Right lobe of liver (tissue), 4 donors: ENCODE measurements around the gene RPRD1A.

Source experiments
- CTCF ChIP-seq, 4 donors: fragments of 200-600 bp in 3 of 4; fragments of 450-650 bp in 1 of 4; IDR thresholded peaks; one replicate each; pipeline versions ENCODE4 v1.5.1 to v1.8.0; 2016 to 2022; ENCODE audit warnings: antibody characterized with exemption in 4 of 4, mild to moderate bottlenecking in 2 of 4
- POLR2A ChIP-seq: fragments of 450-650 bp; IDR thresholded peaks from one replicate; pipeline ENCODE4 v1.6.1; 2017; ENCODE audit warnings: antibody characterized with exemption, mild to moderate bottlenecking
- donor health status: DM: no; HTN: no; CAD: no.
- donor health status: DM: no; HTN: no; CAD: no.
- donor health status: DM: no; HTN: yes; CAD: no.

DNA sequence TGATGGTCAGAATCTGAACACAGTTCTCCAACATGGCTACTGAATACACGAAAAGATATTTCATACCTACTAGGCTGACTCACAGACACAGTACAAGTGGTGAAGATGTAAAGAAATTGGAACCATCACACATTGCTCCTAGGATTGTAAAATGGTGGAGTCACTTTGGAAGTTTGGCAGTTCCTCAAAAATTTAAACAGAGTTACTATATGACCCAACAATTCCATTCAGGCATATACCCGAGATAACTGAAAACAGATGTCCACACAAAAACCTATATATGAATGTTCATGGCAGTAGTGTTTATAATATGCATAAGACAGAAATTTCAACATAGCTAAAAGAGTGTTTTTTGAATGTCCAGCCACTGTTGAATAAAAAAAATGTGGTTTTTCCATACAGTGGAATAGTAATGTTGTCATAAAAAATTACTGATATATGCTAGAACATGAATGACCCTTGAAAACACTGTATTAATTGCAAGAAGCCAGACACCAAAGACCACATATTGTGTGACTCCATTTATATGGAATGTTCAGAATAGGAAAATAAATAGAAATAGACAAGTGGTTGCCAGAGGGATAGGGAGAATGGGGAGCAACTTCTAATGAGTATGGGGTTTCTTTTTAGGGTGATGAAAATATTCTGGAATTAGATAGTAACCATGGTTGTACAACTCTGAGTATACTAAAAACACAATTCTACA lies 84.8 kb downstream of the RPRD1A start:
- TF ChIP-seq CTCF (IDR thresholded peaks at IDR 0.05) = no peak
- no peak for TF ChIP-seq POLR2A
